ENCODE measurements around the gene VWA8. TPM values are rescaled to one million over a fixed set of nuclear protein-coding genes. Genes with fewer than 3 reads are reported as not detected.

VWA8 gene
- total and polyA plus RNA-seq, 10 donors, result 2.7 to 33.6 (median 18.3) TPM

GRCh38 chr13:41763782-41764181, 197.1 kb downstream of the VWA8 start:
- intact Hi-C loops (cut with DNase I; ENCODE audit: low total_unique reads), result no loop called here
- peaks cover 0 to 10% (median 0%) of the 10 kb centered on the region in 6 donors for H3K4me1 ChIP-seq
- no peak for DNase-seq
- H3K4me3 ChIP-seq, result no peak overlapping the region
- H3K36me3 ChIP-seq, result peaks cover 0 to 26% (median 8%) of the 10 kb centered on the region in 6 donors
- TF ChIP-seq POLR2AphosphoS5 (IDR thresholded peaks at IDR 0.05) (no peak), POLR2A (IDR thresholded peaks at IDR 0.05) (no peak), CTCF (IDR thresholded peaks at IDR 0.05 in 8 of 11, conservative IDR thresholded peaks at IDR 0.05 in 3 of 11) (no peak)
- no peak overlapping the region for H3K27ac ChIP-seq
- H3K27me3 ChIP-seq (replicated peaks in 1 of 7), result no peaks in the 10 kb centered on the region
- no peaks in the 10 kb centered on the region for H3K9me3 ChIP-seq
- WGBS, 5 donors, result 80 to 96% (median 82%) methylated on average over 3 of the region's 3 CpGs

GRCh38 chr13:41762796-41763195, 198.1 kb downstream of the VWA8 start:
- 94 to 99% (median 96%) methylated on average over 5 of the region's 5 CpGs for WGBS, 5 donors
- Histone ChIP-seq H3K4me3 (no peak overlapping the region), H3K36me3 (peaks cover 0 to 26% (median 8%) of the 10 kb centered on the region in 6 donors), H3K9me3 (no peaks in the 10 kb centered on the region), H3K4me1 (peaks cover 0 to 10% (median 0%) of the 10 kb centered on the region in 6 donors), H3K27me3 (replicated peaks in 1 of 7) (no peaks in the 10 kb centered on the region), H3K27ac (no peak overlapping the region)
- DNase-seq, result no peak
- intact Hi-C loops (cut with DNase I; ENCODE audit: low total_unique reads), result no loop called here
- TF ChIP-seq POLR2AphosphoS5 (IDR thresholded peaks at IDR 0.05) (no peak), POLR2A (IDR thresholded peaks at IDR 0.05) (no peak), CTCF (IDR thresholded peaks at IDR 0.05 in 8 of 11, conservative IDR thresholded peaks at IDR 0.05 in 3 of 11) (no peak)

- H3K4me1 ChIP-seq, result no peaks in the 10 kb centered on the region
- no peak for DNase-seq
- H3K4me3 ChIP-seq, result no peak overlapping the region
- H3K9me3 ChIP-seq, result no peaks in the 10 kb centered on the region
- 85 to 97% (median 92%) methylated on average over 1 of the region's 1 CpG for WGBS, 5 donors
- peaks cover 0 to 36% (median 9%) of the 10 kb centered on the region in 6 donors for H3K36me3 ChIP-seq
- no peaks in the 10 kb centered on the region for H3K27me3 ChIP-seq (replicated peaks in 1 of 7)
- H3K27ac ChIP-seq, result no peak overlapping the region
- TF ChIP-seq POLR2AphosphoS5 (IDR thresholded peaks at IDR 0.05), result no peak
- TF ChIP-seq POLR2A (IDR thresholded peaks at IDR 0.05), result no peak
- TF ChIP-seq CTCF (IDR thresholded peaks at IDR 0.05 in 8 of 11, conservative IDR thresholded peaks at IDR 0.05 in 3 of 11), result no peak
- intact Hi-C loops (cut with DNase I; ENCODE audit: low total_unique reads), result no loop called here
Measured at GRCh38 chr13:41756198-41756880, 204.6 kb downstream of the VWA8 start.

- TF ChIP-seq POLR2AphosphoS5 (IDR thresholded peaks at IDR 0.05), result no peak
- no peak for TF ChIP-seq POLR2A (IDR thresholded peaks at IDR 0.05)
- no peak for TF ChIP-seq CTCF (IDR thresholded peaks at IDR 0.05 in 8 of 11, conservative IDR thresholded peaks at IDR 0.05 in 3 of 11)
- Histone ChIP-seq H3K9me3 (peaks cover 0 to 12% (median 0%) of the 10 kb centered on the region in 8 donors), H3K4me3 (no peak overlapping the region), H3K4me1 (no peaks in the 10 kb centered on the region), H3K27ac (no peak overlapping the region), H3K27me3 (replicated peaks in 1 of 7) (no peaks in the 10 kb centered on the region), H3K36me3 (peaks cover 0 to 35% (median 0%) of the 10 kb centered on the region in 6 donors)
- intact Hi-C loops (cut with DNase I; ENCODE audit: low total_unique reads), result no loop called here
- no peak for DNase-seq
- 72 to 98% (median 82%) methylated on average over 3 of the region's 3 CpGs for WGBS, 5 donors
Measured at GRCh38 chr13:41751734-41752445, 209.0 kb downstream of the VWA8 start.
